NK-92 treated with Interleukin-12 subunit alpha and Interleukin-12 subunit beta, amount 100 ng/mL, for 24 hours (cell line): ENCODE data around the gene ZNF331.

Source experiments
- DNase-seq: peaks from one replicate; lab custom pipeline; 2025; lab: John Stamatoyannopoulos, UW

ZNF331 gene

DNA sequence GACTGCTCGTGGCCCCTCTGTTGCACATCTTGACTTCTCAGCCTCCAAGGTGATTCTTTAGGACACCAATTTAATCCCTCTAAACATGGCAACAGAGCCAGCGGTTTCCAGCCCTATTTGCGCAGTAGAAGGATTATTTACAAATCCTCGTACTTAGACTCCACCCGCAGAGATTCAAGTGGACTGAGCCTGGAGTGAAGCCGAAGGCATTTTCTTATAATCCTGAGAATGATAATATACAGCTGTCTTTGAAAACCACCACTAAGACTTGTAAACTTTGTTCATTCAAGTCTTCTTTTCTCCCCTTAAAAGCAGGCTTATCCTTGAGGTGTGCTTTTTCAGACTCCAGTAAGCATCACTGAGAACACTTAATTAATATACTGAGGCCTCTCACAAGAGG is 89.0 kb downstream of the ZNF331 start:
- no peak for DNase-seq
